NCI-H526 (cell line): ENCODE measurements around the gene CCDC83.
"Not testable (repeated sequence)": the region's sequence is repeated elsewhere in the genome, so short reads cannot be mapped to it uniquely, and the experiment has no call there.

ENCODE experiments used
- DNase-seq, 2 experiments: peaks; one replicate each; lab custom pipeline; 2025; lab: John Stamatoyannopoulos, UW

The CCDC83 gene

DNA sequence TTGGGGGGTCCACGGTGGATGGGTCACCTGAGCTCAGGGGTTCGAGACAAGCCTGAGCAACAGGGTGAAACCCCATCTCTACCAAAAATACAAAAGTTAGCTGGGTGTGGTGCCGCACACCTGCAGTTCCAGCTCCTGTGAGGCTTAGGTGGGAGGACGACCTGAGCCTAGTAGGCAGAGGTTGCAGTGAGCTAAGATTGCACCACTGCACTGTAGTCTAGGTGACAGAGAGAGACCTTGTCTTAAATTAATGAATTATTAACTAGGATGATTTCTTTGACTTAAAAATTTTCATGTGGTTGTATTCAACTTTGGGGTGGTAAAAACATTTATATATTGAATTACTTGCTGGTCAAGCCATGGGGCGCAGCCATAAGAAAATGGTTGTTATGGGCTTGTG is 33.9 kb downstream of the CCDC83 start:
- no peak for DNase-seq

DNA sequence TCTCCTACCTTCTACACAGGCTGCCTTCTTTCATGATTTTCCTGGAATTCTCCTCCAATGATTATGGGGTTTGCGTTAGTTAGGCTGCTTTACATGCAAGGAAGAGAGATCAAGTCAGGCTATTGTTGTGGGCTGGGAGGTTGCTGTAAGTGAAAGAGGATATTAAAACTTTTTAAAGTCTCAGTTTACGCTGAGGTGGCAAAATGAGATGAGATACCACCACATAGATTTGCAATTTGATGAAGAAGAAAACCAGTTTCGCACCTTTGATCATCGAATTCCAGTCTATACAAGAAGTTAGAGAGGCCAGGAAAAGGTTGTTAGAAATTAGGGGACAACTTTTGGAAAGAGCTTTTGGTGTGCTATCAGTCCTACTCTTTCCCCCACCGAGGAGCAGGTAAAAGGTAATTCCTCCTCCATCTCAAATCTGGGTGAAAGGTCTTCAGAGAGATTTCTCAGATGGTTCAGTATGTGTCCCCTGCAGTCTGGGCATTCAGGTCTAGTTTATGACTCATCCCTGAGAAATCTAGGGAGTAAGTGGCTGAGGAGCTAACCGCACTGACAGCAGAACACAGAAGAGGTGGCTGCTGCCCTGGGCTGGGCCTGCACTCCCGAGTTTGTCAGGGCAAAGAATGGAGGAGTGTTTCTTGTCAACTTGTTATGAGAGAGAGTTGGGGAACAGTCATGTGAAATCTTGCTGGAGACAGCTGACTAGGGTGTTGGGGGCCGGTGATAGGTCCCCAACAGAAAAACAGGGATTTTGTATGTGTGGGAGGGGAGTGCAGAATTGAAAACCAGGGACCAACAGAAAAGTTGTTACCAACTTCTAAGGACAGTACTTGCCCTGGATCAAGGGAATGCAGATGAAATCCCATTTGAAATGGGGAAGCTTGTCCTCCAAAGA is 34.7 kb downstream of the CCDC83 start:
- DNase-seq: no peak

DNA sequence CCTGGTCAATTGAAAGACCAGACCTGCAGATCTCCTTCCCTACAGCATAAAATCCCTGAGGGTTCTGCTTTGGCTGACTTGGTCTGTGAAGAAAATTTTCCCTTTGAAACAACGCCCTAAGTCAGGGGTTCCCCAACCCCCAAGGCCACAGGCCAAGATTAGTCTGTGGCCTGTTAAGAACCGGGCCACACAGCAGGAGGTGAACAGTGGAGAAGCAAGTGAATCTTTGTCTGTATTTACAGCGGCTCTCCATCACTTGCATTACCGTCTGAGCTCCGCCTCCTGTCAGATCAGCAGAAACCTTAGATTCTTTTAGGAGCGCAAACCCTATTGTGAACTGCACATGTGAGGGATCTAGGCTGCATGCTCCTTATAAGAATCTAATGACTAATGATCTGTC is 38.2 kb downstream of the CCDC83 start:
- no peak for DNase-seq

DNA sequence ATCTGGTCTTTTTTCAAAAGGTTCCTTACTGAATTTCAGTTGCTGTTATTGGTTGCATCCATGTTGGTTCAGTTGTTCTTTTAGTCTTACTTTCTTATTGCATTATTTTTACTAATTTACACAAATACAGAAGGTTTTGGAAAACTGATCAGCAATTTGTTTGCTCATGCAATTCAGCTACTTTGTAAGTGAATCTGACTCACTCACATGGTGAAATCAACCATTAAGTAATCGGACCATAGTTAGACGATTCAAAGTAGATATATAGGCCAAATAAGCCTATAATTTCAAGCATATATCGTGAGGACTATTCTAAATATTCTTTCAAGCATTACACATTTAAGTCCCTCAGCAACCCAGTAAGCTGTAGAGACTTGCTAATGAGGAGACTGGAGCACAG is 41.7 kb downstream of the CCDC83 start:
- DNase-seq: no peak

DNA sequence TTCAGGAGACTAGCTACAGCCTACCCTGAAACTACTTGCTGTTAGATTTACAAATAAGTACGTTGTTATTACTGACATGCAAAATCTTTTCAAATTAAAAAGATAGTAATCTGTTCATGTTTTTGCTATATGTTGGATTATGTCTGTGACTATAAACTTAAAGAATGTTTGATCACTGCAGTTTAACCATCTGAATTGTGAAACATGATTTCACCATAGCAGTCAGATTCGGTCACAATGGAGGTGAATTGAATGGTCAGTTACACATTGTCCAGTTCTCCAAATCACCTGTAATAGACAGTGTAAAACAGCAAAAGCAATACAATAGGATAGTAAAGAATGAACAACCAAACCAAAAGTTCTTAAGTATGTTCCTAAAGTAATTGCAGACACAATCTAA is 43.3 kb downstream of the CCDC83 start:
- DNase-seq: no peak

DNA sequence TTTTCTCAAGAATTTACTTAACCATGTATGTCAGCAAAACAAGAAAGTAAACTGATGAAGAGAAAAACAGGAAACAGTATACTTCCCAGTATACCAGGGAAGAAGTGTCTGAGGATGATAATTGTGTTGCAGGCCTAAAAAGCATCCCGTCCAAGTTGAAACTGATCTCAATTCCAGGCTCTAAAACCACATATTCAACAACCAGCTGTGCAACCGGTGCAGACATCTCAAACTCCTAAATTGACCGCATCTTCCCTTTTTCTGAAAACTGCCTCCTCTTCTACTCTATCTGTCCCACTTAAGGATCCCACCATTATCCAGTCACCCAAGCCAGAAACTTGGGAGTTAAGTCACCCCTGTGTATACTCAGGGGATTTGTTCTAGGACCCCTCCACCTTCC is 47.2 kb downstream of the CCDC83 start:
- DNase-seq: no peak

DNA sequence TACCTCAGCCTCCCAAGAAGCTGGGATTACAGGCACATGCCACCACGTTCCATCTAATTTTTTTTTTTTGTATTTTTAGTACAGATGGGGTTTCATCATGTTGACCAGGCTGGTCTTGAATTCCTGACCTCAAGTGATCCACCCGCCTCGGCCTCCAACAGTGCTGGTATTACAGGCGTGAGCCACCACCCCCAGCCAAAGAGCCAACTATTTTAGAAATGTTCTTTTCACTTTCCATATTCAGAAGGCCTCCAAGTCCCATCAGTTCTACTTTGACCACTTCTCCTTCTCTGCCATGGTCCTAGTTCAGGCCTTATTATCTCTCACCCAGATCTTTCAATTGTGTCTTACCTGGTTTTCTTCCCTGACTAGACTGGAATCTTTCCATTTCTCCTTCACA is 48.2 kb downstream of the CCDC83 start:
- no peak for DNase-seq

DNA sequence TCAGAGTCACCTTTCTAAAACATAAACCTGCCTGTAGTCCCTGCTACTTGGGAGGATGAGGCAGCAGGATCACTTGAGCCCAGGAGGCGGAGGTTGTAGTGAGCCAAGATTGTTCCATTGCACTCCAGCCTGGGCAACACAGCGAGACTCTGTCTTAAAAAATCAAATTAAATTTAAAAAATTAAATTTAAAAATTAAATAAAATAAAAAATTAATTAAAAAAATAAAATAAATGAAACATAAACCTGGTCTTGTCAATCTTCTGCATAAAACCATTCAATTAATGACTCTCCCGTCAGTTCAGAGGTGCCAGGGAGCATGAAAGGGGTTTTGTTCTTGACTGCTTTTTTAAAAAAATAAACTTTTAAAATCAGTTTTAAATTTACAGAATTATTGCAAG is 48.6 kb downstream of the CCDC83 start:
- DNase-seq: no peak

DNA sequence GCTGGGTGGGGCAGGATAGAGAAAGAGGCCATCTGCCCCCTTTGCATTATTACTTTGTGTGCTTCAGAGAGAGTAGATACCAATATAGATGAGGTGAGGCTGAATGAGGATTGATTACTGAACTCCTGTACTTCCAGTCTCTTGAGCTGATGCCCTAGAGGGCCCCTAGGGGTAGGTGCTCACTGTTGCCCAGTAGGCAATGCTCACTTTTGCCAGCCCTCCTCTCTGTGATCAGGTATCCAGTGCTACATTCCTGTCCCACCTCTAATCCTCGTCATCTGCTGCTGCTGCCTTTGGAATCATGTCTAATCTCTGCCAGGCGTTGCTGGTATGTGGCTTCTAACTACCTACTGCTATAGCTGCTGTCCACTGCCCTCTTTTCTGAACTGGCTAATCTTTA is 57.2 kb downstream of the CCDC83 start:
- DNase-seq: no peak

DNA sequence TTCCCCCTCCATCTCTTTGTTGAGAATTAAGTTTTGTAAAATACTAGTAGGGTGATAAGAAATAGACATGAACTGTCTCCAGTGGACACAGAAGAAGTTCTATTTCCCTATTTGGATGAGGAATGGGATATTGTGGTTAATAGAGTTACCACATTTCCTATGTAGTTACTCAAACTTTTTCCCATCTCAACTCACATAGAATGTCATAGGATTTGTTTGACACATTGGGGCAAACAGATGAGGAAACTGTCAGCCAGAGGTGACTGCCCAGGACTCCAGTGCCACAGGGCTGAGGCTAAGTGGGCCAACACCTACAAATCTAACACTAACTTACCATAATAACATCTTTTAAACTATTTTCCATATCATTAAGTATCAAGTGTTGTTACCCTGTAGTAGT is 58.3 kb downstream of the CCDC83 start:
- no peak for DNase-seq

DNA sequence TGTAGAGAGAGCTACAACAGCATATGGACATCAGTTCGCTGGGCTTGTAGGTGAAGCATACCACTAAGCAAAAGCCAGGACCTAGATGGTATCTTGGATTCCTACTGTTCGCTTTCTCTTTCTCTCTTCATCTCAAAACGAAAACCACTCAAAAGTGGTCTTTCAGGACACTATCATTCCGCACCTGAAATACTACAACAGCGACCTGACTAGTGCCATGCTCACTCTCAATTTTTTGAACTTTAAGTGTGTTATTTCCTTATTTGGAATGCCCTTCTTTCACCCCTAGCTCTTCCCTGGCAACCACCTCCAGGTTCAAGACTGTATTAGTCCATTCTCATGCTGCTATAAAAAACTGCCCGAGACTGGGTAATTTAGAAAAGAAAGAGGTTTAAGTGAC is 59.2 kb downstream of the CCDC83 start:
- DNase-seq: no peak

DNA sequence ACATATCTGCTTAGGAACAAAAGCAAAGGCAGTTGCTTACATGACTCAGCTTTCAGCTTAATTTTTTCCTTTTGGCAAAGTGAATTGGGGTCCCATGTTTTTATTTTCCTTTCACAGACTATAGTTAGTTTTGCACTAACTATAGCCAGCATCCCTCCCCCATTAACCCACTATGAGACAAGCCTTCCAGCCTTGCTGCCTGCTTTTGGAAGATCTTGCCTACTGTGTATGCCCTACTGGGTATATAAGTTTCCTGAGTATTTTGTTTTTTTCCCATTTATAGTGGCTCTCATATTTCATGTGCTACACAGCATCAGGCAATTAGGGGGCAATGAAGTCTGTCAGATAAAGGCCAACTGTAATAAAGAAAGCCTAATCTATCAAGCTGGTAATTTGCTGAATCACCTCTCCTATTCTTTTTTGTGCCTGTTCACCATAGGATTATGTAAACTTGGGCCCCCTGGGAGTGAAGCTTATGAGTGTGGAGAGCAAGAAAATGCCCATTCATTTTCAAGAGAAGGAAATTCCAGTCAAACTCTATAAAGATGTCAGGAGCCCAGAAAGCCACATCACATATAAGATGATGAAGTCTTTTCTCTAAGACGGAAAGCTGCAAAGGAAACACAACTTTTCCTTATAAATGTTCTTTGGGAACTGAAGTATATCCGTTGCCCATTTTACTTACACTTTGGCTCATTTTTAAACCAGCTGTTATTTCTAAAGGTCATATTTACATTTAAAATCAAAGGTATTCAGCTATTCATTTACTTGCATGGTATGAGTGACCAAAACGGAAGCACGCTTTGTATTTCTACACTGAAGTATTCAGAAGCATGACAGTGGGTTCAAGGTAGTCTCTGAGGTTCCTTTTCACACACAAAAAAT is 64.0 kb downstream of the CCDC83 start:
- no peak for DNase-seq

DNA sequence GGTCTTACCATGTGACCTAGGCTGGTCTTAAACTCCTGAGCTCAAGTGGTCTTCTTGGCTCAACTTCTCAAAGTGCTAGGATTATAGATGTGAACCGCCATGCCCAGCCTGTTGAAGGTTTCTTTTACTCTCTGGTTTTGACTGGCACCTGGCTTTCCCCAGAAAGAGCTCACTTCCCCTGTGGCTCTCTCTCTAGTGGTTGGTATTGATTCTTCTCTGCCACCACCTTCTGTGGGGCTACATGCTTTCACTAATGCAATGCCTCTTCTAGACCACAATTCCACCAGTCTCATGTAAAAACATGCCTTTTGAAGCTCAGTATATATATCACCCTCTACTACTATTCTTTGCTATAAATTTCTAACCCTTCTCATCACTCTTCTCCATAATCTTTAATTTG is 67.2 kb downstream of the CCDC83 start:
- DNase-seq: no peak

DNA sequence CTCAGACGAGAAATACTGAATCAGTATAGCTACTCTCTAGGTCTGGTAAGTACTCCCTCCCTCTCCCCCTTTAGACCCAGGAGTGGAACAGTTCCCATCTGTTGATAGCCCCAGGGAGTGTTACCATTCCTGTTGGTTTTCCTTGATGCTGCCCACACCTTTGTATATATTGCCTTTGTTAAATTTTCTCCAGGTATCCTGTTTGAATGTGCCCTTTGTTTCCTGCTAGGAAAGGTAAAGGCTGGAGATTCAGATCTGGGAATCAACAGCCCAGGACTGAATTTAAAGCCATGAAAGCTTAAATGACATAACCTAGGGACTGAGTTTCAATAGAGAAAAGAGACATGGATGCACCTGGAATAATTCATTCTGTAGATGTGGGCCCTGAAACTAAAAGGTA is 68.3 kb downstream of the CCDC83 start:
- peak; percentile 20 to 35 for DNase-seq

DNA sequence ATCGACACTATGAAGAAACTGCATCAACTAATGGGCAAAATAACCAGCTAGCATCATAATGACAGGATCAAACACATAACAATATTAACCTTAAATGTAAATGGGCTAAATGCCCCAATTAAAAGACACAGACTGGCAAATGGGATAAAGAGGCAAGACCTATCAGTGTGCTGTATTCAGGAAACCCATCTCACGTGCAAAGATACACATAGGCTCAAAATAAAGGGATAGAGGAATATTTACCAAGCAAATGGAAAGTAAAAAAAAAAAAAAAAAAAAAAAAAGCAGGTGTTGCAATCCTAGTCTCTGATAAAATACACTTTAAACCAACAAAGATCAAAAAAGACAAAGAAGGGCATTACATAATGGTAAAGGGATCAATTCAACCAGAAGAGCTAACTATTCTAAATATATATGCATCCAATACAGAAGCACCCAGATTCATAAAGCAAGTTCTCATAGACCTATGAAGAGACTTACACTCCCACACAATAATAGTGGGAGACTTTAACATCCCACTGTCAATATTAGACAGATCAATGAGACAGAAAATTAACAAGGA is 71.6 kb downstream of the CCDC83 start:
- not testable (repeated sequence) for DNase-seq

DNA sequence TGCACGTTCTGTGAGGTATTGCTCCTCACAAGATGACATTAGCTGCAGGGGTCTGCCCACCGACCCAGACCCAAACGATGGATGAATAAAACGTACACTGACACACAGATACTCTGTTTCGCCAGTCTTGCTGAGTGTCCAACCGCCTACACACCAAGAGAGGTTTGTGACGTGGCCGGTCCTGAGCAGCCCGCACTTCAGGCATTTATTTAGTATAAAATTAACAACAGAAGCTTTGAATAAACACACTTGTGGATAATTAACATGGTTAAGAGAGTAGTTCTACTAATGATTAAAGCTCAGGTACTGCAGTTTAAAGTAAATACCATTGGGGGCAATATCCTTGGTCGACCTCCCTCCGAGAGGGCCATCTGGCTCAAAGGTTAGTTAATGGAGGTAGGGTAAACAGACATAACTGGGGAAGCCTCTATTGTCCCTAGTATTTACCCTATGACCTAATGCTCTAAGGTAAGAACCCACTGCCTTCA is 75.7 kb downstream of the CCDC83 start:
- DNase-seq: no peak

DNA sequence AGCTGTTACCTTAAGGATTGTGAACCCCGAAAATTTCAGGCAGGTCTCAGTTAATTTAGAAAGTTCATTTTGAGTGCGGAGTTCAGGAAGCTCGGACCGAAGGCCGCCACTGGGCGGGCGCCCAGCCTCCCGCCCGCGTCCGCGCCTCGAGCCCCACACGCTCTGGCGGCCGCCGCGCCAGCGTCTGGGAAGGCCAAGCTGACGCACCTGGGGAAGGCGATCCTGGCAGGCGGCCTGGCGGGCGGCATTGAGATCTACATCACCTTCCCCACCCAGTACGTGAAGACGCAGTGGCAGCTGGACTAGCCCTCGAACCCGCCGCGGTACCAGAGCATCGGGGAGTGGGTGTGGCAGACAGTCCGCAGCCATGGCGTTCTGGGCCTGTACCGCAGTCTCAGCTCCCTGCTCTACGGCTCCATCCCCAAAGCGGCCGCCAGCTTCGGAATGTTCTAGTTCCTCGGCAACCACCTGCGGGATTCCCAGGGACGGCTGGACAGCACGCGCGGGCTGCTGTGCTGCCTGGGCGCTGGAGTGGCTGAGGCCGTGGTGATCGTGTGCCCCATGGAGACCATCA is 79.5 kb downstream of the CCDC83 start:
- DNase-seq: no peak

DNA sequence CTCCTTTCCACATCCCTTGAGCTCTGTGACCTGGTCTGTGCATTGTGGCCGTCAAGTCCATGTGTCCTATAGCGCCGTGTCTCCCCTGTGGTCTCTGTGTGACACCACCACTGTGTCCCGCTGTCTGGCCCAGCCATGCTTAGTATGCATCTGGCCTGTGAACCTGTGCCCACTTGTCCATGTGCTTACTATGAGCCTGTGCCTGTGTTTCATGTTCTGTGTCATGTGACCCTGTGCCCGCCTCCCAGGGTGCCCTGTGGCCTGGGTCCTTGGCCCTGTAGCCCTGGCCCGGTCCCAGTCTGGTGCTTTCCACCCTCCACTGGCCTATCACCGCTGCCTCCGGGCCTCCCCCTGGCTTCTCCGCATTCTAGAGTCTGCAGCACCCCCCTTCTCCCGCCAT is 80.6 kb downstream of the CCDC83 start:
- DNase-seq: no peak

DNA sequence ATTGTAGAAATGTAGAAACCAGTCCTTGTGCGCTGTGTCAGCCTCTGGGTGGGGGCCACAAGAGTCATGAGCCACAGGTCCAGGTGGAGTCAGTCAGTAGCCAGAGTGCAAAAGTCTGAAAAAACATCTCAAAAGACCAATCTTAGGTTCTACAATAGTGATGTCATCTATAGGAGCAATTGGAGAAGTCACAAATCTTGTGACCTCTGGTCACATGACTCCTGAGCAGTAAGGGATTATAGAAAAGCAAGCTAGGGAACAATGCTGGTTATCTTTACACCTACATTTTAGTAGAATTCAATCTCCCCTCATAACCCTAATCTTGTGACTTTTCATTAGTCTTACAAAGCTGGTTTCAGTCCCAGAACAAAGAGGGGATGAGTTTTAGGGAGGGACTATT is 82.7 kb downstream of the CCDC83 start:
- DNase-seq: no peak

DNA sequence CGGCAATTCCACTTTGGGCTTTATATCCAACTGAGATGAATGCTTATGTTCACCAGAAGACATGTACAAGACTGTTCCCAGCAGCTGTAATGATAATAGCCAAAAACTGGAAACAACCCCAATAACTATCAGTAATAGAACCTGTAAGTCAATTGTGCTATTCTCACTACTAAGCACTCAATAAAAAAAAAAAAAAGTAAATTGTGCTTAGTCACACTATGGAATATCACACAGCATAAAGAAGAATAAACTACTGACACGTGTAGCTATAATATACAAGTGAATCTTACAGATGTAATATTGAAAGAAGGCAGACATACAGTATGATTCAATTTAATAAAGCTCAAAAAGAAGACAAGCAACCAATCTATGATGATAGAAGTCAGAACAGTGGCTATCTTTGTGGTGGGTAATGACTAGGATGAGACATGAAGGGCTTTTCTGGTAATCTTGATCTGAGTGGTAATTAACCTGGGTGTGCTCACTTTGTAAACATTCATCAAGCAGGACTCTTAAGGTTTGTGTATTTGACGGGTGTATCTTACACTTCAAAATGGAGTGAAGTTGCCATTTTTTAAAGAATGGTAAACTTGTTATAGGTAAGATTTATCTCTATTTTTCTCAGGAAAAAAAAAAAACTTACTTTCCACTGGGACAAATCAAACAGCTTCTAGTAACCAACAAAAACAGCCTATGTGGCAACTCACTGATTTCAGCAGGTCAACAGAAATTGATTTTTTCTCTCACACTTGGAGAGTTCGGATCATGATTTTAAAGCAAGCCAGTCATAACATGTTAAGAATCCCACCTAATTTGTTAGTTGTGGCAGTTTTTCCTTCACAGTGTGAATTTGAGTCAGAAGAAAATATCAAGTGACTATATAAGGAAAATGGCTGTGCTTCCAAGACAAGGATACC is 84.2 kb downstream of the CCDC83 start:
- no peak for DNase-seq

DNA sequence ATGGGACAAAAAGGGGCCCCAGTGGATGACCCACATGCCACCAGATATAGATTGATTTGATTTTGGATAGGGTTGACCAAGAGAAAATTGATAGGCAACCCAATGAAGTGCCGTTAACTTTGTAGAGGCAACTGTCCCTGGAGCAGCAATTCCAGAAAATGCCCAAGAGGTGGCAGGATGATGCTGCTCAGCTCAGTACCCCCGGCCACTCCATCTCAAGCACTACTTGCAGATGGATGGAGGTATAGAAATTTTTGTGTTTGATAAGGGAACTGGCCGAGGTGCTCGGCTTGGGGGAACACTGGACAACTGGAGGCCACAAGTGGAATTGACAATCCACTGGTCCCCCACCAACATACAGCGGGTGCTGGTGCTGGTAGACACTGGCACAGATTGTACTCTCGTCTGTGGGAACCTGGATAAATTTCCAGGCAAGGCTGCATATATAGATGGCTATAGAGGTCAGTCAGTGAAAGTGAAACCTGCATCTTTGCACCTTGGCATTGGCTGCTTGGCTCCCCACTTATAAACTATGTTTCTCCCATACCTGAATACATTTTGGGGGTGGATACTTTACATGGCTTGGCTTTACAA is 86.3 kb downstream of the CCDC83 start:
- peak; percentile 11 to 70 for DNase-seq
